GM12865 (cell line): Measurements from ENCODE around the gene VAMP8.

Experiments used
- DNase-seq: peaks from one replicate; pipeline ENCODE4 v3.0.0; 2010; ENCODE audit warnings: low read depth
- H3K4me3 ChIP-seq: 2 replicates; pipeline ENCODE4 v1.5.1; 2011; ENCODE audit warnings: mild to moderate bottlenecking, low read depth, low read length, control low read depth
- TF ChIP-seq, protein P1 (sequence below): IDR thresholded peaks from 2 replicates; pipeline ENCODE4 v1.5.1; 2011; ENCODE audit warnings: low read length, control low read depth, low read depth, inconsistent platforms; ENCODE audit not compliant: insufficient read depth; ENCODE audit errors: missing control alignments

VAMP8 gene

DNA sequence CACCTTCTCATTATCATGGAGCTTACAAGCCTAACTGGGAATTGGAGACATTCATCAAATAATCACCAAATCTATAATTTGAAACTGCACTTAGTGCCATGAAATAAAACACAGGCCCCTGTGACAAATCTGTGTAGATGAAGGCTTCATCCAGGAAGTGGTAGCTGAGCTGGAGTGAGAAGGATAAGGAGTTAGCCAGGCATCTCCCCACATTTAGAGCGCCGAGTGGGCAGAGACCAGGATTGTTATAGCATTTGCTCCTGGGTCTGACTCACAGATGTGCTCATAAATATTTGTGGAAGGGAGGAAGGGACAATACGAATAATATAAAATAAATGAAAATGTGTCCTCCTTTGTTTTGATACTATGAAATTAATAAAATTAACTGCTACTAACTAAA lies 40.9 kb upstream of the VAMP8 start:
- TF ChIP-seq, protein P1, sequence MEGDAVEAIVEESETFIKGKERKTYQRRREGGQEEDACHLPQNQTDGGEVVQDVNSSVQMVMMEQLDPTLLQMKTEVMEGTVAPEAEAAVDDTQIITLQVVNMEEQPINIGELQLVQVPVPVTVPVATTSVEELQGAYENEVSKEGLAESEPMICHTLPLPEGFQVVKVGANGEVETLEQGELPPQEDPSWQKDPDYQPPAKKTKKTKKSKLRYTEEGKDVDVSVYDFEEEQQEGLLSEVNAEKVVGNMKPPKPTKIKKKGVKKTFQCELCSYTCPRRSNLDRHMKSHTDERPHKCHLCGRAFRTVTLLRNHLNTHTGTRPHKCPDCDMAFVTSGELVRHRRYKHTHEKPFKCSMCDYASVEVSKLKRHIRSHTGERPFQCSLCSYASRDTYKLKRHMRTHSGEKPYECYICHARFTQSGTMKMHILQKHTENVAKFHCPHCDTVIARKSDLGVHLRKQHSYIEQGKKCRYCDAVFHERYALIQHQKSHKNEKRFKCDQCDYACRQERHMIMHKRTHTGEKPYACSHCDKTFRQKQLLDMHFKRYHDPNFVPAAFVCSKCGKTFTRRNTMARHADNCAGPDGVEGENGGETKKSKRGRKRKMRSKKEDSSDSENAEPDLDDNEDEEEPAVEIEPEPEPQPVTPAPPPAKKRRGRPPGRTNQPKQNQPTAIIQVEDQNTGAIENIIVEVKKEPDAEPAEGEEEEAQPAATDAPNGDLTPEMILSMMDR: no peak
- no peak overlapping the region for H3K4me3 ChIP-seq
- DNase-seq: no peak

DNA sequence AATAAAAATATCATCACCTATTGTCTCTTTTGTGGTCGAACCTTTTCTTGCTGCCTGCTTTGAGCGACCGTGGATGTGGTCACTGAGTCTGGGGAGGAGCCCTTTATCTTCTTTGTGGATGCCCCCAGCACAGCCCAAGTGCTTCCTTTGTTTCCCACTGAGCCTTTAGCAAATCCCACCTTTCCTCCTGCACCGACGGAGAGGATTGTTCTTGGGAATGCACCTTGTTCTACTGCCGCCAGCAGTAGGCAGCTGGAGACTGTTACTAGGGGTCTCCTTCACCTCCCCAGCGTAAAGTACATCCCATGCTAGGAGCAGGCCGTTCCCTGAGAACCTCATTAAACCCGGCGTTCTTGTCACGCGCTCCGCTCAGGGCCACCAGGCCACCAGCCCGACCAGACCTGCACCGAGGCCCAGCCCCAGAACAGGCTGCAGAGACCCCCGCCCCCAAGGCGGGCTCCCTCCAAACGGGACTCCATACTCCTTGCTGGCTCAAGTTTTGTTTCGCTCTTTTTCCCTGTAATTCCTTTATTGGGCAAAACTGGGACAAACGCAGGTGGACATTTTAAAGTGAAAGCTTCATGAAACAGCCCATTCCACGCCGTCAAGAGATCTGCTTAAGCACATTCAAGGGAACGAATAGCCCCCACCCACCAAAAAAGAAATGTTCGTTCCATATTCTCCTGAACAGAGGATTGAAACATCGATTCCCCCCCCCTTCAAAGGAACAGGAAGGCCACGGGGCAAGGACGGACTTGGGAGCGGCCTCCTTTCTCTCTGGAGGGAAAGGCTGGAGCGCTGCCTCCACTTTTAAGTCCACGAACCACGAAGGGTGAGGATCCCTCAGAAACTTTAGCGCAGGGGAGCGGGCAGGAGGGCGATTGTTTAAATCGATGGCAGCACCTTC lies 39.5 kb upstream of the VAMP8 start:
- TF ChIP-seq, protein P1: no peak
- H3K4me3 ChIP-seq: peak overlapping the region; percentile 89
- peak; percentile 66 for DNase-seq

DNA sequence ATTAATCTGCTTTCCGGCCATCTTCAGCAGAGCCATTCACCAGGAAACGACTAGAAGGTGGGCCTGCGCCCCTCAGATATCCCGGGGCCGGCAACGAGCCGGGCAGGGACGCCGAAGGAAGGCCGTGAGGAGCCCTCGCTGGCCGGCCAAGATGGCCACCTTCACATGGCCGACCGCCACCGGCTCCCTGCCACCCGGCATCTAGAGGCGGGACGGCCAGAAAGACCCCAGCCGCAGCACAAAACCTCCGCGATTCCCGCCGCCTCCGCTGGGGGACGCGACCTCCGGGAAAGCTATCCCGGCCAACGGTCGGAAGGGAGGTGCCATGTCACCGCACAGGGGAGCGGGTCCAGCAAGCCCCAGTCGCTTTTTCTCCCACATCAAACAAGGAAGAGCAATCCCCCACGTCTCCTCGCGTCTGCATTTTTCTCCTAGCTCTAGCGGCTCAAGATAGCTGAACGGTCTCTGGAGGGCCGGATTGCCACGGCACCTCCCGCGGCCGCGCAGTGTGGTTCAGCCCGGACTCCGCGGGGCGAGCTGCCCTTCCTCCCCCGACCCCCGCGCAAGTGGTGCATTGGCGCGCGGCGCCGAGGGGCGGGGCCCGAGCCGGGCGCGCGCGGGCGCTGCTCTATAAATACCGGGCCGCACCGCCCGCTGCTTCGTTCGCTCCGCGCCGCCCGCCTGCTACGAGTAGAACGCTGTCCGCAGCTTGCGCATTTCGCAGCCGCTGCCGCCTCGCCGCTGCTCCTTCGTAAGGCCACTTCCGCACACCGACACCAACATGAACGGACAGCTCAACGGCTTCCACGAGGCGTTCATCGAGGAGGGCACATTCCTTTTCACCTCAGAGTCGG lies 38.7 kb upstream of the VAMP8 start, which contains the start of gene MAT2A:
Gene MAT2A (plus strand): TSS at position 662 of the 854 bp plus-strand sequence. CDS start 120 bp downstream, at position 782.
- H3K4me3 ChIP-seq: peak within 1 kb of the TSS; percentile 89
- DNase-seq: peak; percentile 96
- TF ChIP-seq, protein P1: peak; percentile 73

DNA sequence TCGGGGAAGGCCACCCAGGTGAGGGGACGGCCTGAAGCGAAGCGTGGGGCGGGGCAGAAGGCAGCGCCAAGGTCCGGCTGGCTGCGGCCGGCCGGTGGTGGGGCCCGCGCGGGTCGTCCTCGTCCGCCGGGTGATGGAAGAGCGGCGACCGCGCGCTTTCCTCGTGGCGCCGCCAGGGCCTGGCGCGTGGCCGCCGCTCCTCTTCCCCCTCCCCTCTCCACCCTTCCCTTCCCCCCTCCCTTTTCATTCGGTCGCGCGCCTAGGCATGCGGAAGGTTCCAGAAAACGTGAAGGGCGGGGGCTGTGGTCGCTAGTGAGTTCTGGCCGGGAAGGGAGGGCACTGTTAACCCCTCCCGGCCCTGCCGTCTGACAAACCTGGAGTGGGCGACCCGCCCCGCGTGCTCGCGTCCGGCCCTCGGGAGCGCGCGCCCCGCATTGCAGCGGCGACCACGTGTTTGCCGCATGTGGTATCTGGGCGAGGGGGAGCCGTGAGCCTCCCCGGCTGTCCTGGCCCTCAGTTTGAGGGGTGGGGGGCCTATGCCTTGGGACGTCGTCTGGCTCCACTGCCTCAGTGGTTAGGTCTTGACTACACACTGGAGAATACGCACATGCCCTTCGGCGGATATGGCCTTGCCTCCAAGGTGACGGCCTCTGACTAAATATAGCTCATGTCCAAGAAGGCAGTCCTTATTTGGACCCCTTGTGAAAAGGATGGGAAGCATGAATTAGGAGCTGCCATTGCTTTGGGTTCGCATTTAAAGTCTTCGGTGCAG lies 37.8 kb upstream of the VAMP8 start:
- DNase-seq: peak; percentile 84

DNA sequence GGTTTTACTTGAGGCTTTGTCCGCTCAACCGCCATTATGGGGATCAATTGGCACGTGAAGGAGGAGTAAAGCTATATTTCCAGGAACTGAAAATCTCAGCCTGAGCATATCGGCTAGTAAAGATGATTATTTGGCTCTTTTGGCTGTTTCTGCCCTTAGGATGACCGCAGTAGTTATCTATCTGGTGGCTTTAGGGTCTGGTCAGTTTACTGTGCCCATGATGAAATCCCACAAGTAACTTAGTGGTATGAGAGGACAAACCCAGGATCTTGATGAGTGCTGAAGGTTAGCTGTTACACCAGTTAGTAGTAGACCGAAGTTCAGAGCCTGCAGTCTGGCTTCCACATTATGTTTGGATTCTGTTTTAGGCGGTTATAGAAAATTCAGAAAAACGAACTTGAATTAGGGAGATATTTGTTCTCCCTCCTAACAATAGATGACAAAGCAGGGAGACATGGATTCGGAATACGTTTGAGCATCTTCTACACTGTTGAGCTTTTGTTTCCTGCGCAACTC lies 37.2 kb upstream of the VAMP8 start:
- TF ChIP-seq, protein P1: no peak
- DNase-seq: no peak
- H3K4me3 ChIP-seq: peak overlapping the region; percentile 84

More for the DNA sequence above, 37.8 kb upstream of the VAMP8 start:
- TF ChIP-seq, protein P1: no peak
- peak overlapping the region; percentile 84 for H3K4me3 ChIP-seq

DNA sequence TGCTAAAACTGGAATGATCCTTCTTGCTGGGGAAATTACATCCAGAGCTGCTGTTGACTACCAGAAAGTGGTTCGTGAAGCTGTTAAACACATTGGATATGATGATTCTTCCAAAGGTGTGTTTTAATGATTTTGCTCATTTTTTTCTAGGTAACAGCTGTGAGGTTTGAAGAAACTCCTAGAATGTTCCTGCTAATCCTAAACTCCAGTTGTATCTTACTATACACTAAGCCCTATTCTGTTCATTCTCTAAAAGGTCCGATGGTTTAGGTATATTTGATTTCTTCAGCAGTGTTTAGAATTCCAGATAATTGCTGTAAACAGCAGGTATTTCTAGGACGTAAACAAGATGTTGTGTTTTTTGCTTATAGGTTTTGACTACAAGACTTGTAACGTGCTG lies 36.1 kb upstream of the VAMP8 start:
- TF ChIP-seq, protein P1: no peak
- no peak for DNase-seq
- peak overlapping the region; percentile 84 for H3K4me3 ChIP-seq
